ENCODE results near the gene TCIRG1. TPM values are rescaled to one million over a fixed set of nuclear protein-coding genes. Genes with fewer than 3 reads are reported as not detected.

The TCIRG1 gene
- total RNA-seq, 1 experiment from 2014 or later: 51.1 TPM

GRCh38 chr11:68007498-68008380 lies 31.1 kb upstream of the TCIRG1 start (continued):
- TF ChIP-seq ZNF396 (CRISPR knock-in tag; IDR thresholded peaks at IDR 0.05; ENCODE audit: borderline replicate concordance): no peak
- TF ChIP-seq MXD4 (CRISPR knock-in tag; IDR thresholded peaks at IDR 0.05; ENCODE audit: borderline replicate concordance): no peak
- no peak for TF ChIP-seq ZNF423 (CRISPR knock-in tag; IDR thresholded peaks at IDR 0.05)
- TF ChIP-seq ATF2 (CRISPR knock-in tag; IDR thresholded peaks at IDR 0.05; ENCODE audit: borderline replicate concordance, low read depth): no peak
- TF ChIP-seq, protein P1, sequence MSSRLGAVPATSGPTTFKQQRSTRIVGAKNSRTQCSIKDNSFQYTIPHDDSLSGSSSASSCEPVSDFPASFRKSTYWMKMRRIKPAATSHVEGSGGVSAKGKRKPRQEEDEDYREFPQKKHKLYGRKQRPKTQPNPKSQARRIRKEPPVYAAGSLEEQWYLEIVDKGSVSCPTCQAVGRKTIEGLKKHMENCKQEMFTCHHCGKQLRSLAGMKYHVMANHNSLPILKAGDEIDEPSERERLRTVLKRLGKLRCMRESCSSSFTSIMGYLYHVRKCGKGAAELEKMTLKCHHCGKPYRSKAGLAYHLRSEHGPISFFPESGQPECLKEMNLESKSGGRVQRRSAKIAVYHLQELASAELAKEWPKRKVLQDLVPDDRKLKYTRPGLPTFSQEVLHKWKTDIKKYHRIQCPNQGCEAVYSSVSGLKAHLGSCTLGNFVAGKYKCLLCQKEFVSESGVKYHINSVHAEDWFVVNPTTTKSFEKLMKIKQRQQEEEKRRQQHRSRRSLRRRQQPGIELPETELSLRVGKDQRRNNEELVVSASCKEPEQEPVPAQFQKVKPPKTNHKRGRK (CRISPR knock-in tag; IDR thresholded peaks at IDR 0.05; ENCODE audit: borderline replicate concordance): no peak
- TF ChIP-seq ZNF671 (CRISPR knock-in tag; IDR thresholded peaks at IDR 0.05): no peak
- TF ChIP-seq, protein P2, sequence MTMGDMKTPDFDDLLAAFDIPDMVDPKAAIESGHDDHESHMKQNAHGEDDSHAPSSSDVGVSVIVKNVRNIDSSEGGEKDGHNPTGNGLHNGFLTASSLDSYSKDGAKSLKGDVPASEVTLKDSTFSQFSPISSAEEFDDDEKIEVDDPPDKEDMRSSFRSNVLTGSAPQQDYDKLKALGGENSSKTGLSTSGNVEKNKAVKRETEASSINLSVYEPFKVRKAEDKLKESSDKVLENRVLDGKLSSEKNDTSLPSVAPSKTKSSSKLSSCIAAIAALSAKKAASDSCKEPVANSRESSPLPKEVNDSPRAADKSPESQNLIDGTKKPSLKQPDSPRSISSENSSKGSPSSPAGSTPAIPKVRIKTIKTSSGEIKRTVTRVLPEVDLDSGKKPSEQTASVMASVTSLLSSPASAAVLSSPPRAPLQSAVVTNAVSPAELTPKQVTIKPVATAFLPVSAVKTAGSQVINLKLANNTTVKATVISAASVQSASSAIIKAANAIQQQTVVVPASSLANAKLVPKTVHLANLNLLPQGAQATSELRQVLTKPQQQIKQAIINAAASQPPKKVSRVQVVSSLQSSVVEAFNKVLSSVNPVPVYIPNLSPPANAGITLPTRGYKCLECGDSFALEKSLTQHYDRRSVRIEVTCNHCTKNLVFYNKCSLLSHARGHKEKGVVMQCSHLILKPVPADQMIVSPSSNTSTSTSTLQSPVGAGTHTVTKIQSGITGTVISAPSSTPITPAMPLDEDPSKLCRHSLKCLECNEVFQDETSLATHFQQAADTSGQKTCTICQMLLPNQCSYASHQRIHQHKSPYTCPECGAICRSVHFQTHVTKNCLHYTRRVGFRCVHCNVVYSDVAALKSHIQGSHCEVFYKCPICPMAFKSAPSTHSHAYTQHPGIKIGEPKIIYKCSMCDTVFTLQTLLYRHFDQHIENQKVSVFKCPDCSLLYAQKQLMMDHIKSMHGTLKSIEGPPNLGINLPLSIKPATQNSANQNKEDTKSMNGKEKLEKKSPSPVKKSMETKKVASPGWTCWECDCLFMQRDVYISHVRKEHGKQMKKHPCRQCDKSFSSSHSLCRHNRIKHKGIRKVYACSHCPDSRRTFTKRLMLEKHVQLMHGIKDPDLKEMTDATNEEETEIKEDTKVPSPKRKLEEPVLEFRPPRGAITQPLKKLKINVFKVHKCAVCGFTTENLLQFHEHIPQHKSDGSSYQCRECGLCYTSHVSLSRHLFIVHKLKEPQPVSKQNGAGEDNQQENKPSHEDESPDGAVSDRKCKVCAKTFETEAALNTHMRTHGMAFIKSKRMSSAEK (CRISPR knock-in tag; IDR thresholded peaks at IDR 0.05; ENCODE audit: borderline replicate concordance): no peak
- TF ChIP-seq PRRX2 (CRISPR knock-in tag; IDR thresholded peaks at IDR 0.05): no peak
- TF ChIP-seq ZNF416 (CRISPR knock-in tag; IDR thresholded peaks at IDR 0.05): no peak
- no peak for TF ChIP-seq ELF4 (CRISPR knock-in tag; IDR thresholded peaks at IDR 0.05; ENCODE audit: low read depth)

DNA sequence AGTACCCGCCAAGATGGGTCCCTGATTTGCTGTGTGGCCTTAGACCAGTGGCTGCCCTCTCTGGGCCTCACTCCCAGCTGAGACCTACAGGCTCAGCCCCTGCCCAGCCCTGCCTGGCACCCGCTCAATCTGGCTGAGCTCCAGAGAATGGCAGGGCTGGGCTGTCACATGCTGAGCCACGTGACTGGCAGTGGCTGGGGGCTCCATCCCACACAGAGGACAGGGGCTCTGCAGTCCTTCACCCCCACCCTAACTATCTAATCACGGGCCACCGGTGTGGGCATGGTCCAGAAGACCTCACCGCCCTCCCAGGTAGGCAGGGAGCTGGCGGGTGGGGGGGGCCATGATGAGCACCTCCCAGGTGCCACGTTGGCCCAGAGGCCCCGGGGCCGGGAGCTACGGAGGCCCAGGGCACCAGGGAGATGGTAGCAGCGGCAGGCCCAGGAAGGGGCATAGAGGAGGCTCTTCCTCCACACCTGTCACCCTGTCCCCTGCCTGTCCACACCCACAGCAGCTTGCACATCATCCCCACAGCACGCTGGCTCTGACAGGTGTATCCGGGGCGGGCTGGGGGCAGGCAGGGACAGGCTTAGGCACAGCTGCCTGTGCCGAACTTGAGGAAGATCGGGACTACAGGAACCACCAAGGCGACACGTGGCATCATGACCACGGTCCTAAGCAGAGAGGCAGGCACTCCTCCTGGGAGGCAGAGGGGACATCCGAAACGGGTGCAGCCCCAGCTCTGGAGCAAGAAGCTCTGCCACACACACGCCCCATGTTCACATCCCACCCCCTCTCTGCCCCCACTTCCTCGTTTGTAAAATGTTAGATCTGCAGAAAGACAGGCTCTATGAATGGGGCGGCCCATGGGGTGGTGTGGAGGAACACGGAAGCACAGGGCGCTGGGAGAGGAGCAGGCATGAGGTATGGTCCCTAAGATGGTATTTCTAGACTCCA lies 30.2 kb upstream of the TCIRG1 start:
- ChIA-PET CTCF (interaction anchor here (1.2 to 2.7 kb wide), 5 partner anchors 13 to 41 kb away, joined by 3 to 12 read pairs (median 3); no protein-coding TSS in a partner anchor), POLR2A (no interaction called here)
- Mint-ChIP-seq H3K36me3 (no peaks in the 10 kb centered on the region), H3K27ac (no peak overlapping the region), H3K27me3 (ENCODE audit: low read depth) (no peaks in the 10 kb centered on the region; the same call in 1 of the 2 replicates), H3K4me3 (no peak overlapping the region), H3K9me3 (no peaks in the 10 kb centered on the region), H3K4me1 (peaks cover 31% of the 10 kb centered on the region)
- ATAC-seq (no peak), DNase-seq (ENCODE audit: low spot score) (no peak)
- no peak for TF ChIP-seq ESRRA (CRISPR knock-in tag; IDR thresholded peaks at IDR 0.05; ENCODE audit: borderline replicate concordance)
- no peak for TF ChIP-seq GRHL2 (CRISPR knock-in tag; IDR thresholded peaks at IDR 0.05; ENCODE audit: insufficient replicate concordance, severe bottlenecking)
- TF ChIP-seq IRF2 (CRISPR knock-in tag; IDR thresholded peaks at IDR 0.05; ENCODE audit: borderline replicate concordance, low read depth): no peak
- TF ChIP-seq HMGA2 (CRISPR knock-in tag; IDR thresholded peaks at IDR 0.05): no peak

Data from WTC11 (cell line).